ENCODE data around the gene GAP43. TPM values are rescaled to one million over a fixed set of nuclear protein-coding genes. Genes with fewer than 3 reads are reported as not detected.

Gene GAP43
- total RNA-seq, 1 donor from 2014 or later = 17.4 TPM

GRCh38 chr3:115704661-115705338 lies 81.5 kb downstream of the GAP43 start:
- Histone ChIP-seq H3K36me3 (ENCODE audit: insufficient read depth, low read length) (no peaks in the 10 kb centered on the region), H3K79me2 (ENCODE audit: insufficient read depth, low read length) (no peaks in the 10 kb centered on the region), H3K9ac (ENCODE audit: low read length) (no peak overlapping the region), H3K4me1 (ENCODE audit: insufficient read depth, low read length) (peaks cover 2% of the 10 kb centered on the region), H2AFZ (ENCODE audit: low read depth, low read length) (peak overlapping the region; percentile 41), H3K4me2 (ENCODE audit: low read length) (no peak overlapping the region), H3K4me3 (ENCODE audit: insufficient read depth, low read depth, low read length) (no peak overlapping the region), H3K9me3 (ENCODE audit: insufficient read depth, low read depth, low read length) (no peaks in the 10 kb centered on the region), H3K27ac (ENCODE audit: low read depth, low read length) (no peak overlapping the region), H4K20me1 (ENCODE audit: insufficient read depth, low read length) (no peaks in the 10 kb centered on the region), H3K27me3 (ENCODE audit: insufficient read depth, low read length) (no peaks in the 10 kb centered on the region)
- no peaks in the 10 kb centered on the region for H3K4me1 Mint-ChIP-seq (ENCODE audit: low read depth, unreplicated experiment)
- TF ChIP-seq EZH2 (IDR thresholded peaks at IDR 0.05; ENCODE audit: insufficient read depth, low read length) (no peak), CTCF (IDR thresholded peaks at IDR 0.05; ENCODE audit: insufficient read depth, low read depth, low read length) (no peak)
- no peaks in the 10 kb centered on the region for H3K9me3 Mint-ChIP-seq (ENCODE audit: unreplicated experiment)
- H3K4me3 Mint-ChIP-seq (ENCODE audit: unreplicated experiment) = no peak overlapping the region
- no peaks in the 10 kb centered on the region for H3K36me3 Mint-ChIP-seq (ENCODE audit: low read depth, unreplicated experiment)
- FAIRE-seq (no peak), DNase-seq (ENCODE audit: low read depth) (peak; percentile 65)
- no peak overlapping the region for H3K27ac Mint-ChIP-seq (ENCODE audit: unreplicated experiment)
- H3K27me3 Mint-ChIP-seq (ENCODE audit: low read depth, unreplicated experiment) = no peaks in the 10 kb centered on the region

- Mint-ChIP-seq H3K4me1 (ENCODE audit: low read depth, unreplicated experiment) (peaks cover 7% of the 10 kb centered on the region), H3K27me3 (ENCODE audit: low read depth, unreplicated experiment) (no peaks in the 10 kb centered on the region), H3K27ac (ENCODE audit: unreplicated experiment) (no peak overlapping the region), H3K4me3 (ENCODE audit: unreplicated experiment) (no peak overlapping the region), H3K36me3 (ENCODE audit: low read depth, unreplicated experiment) (no peaks in the 10 kb centered on the region), H3K9me3 (ENCODE audit: unreplicated experiment) (no peaks in the 10 kb centered on the region)
- DNase-seq (ENCODE audit: low read depth) (peak; percentile 75), FAIRE-seq (no peak)
- Histone ChIP-seq H3K27ac (ENCODE audit: low read depth, low read length) (no peak overlapping the region), H3K9ac (ENCODE audit: low read length) (no peak overlapping the region), H3K4me3 (ENCODE audit: insufficient read depth, low read depth, low read length) (no peak overlapping the region), H3K4me2 (ENCODE audit: low read length) (peak overlapping the region; percentile 41), H3K79me2 (ENCODE audit: insufficient read depth, low read length) (no peaks in the 10 kb centered on the region), H4K20me1 (ENCODE audit: insufficient read depth, low read length) (no peaks in the 10 kb centered on the region), H2AFZ (ENCODE audit: low read depth, low read length) (no peak overlapping the region), H3K9me3 (ENCODE audit: insufficient read depth, low read depth, low read length) (no peaks in the 10 kb centered on the region), H3K27me3 (ENCODE audit: insufficient read depth, low read length) (no peaks in the 10 kb centered on the region), H3K4me1 (ENCODE audit: insufficient read depth, low read length) (peaks cover 8% of the 10 kb centered on the region), H3K36me3 (ENCODE audit: insufficient read depth, low read length) (no peaks in the 10 kb centered on the region)
- TF ChIP-seq CTCF (IDR thresholded peaks at IDR 0.05; ENCODE audit: insufficient read depth, low read depth, low read length) (no peak), EZH2 (IDR thresholded peaks at IDR 0.05; ENCODE audit: insufficient read depth, low read length) (no peak)
These were observed 83.1 kb downstream of the GAP43 start for GRCh38 chr3:115706311-115706829.

- TF ChIP-seq EZH2 (IDR thresholded peaks at IDR 0.05; ENCODE audit: insufficient read depth, low read length) (no peak), CTCF (IDR thresholded peaks at IDR 0.05; ENCODE audit: insufficient read depth, low read depth, low read length) (no peak)
- Histone ChIP-seq H3K79me2 (ENCODE audit: insufficient read depth, low read length) (no peaks in the 10 kb centered on the region), H3K9me3 (ENCODE audit: insufficient read depth, low read depth, low read length) (no peaks in the 10 kb centered on the region), H3K4me3 (ENCODE audit: insufficient read depth, low read depth, low read length) (no peak overlapping the region), H3K27me3 (ENCODE audit: insufficient read depth, low read length) (no peaks in the 10 kb centered on the region), H4K20me1 (ENCODE audit: insufficient read depth, low read length) (no peaks in the 10 kb centered on the region), H2AFZ (ENCODE audit: low read depth, low read length) (no peak overlapping the region), H3K27ac (ENCODE audit: low read depth, low read length) (no peak overlapping the region), H3K9ac (ENCODE audit: low read length) (no peak overlapping the region), H3K4me2 (ENCODE audit: low read length) (no peak overlapping the region), H3K4me1 (ENCODE audit: insufficient read depth, low read length) (peaks cover 8% of the 10 kb centered on the region), H3K36me3 (ENCODE audit: insufficient read depth, low read length) (no peaks in the 10 kb centered on the region)
- DNase-seq (ENCODE audit: low read depth) = no peak
- FAIRE-seq = no peak
- H3K36me3 Mint-ChIP-seq (ENCODE audit: low read depth, unreplicated experiment) = no peaks in the 10 kb centered on the region
- no peaks in the 10 kb centered on the region for H3K27me3 Mint-ChIP-seq (ENCODE audit: low read depth, unreplicated experiment)
- H3K4me3 Mint-ChIP-seq (ENCODE audit: unreplicated experiment) = no peak overlapping the region
- H3K4me1 Mint-ChIP-seq (ENCODE audit: low read depth, unreplicated experiment) = peaks cover 14% of the 10 kb centered on the region
- no peaks in the 10 kb centered on the region for H3K9me3 Mint-ChIP-seq (ENCODE audit: unreplicated experiment)
- H3K27ac Mint-ChIP-seq (ENCODE audit: unreplicated experiment) = peak overlapping the region; percentile 5
These were observed 85.2 kb downstream of the GAP43 start for GRCh38 chr3:115708540-115708939.

Data from astrocyte (in vitro differentiated cells and primary cell).